DLD1 (cell line): ENCODE data around the gene ZMYM1.
"Not testable (repeated sequence)": the region's sequence is repeated elsewhere in the genome, so short reads cannot be mapped to it uniquely, and the experiment has no call there.

Source experiments
- in situ Hi-C: cut with HindIII; loops from 2 replicates; pipeline ENCODE4 v1.10.0; 2017; ENCODE audit warnings: low sequenced_read_pairs

ZMYM1 gene

DNA sequence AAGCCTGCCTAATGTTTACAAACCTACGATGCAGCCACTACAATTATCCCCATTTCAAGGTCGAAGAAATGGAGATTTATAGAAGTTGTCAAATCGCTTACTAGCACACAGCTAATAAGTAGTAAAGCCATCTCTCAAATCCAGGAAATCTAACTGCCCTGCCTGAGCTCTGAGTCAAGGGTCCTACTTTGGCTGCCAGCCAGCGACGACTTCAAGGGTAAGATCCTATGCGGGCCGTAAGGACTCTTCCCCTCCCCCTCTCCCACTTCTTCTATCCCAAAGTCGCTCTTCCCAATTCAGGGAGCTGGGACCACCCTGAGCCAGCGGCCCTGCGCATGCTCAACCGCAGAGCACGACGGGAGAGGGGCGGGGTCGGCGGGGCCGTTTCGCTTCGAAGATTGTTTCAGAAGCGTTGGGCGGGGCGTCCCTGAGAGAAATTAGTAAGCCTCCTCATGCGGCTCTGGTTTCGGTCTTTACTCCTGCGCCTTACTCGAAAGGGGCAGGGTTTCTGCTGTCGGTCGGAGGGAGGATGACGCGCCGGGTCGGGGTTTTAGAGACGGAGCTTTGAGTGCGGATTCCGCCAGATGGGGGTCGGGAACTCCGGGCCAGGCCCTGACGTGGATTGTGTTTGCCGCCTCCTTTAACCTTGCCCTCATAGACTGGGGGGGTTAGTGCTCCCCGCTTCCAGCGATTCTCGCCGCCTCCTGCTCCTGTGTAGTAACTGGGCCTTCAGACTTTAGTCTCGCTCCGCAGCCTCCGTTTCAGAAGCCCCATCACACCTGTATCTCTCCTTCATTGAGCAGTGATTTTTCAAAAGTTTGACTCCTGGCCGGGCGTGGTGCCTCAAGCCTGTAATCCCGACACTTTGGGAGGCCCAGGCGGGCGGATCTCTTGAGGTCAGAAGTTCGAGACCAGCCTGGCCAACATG is at the start of gene ZMYM1:
Gene ZMYM1 (plus strand): TSS at position 383 of the 928 bp plus-strand sequence. CDS start 14,603 bp downstream, outside the sequence.
- in situ Hi-C loops, result no loop called here

DNA sequence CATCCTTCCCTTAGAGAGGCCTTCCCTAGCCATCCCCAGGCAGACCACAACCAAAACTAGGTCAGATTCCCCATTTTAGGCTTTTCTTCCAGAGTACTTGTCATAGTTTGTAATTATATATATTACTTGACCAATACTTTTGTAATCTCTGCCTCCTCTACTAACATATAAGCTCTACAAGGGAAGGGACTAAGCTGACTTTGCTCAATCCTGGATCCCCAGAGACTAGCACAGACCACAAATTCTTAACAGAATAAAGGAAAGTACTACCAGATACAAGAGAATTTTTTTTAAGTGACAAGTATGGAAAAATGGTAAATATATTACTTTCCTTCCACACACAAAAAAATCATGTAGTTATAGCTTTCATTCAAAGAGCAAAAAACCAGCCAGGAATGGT is 49.4 kb upstream of the ZMYM1 start:
- in situ Hi-C loops, result no loop called here

GRCh38 chr1:35030338-35030737 is 48.8 kb upstream of the ZMYM1 start:
- in situ Hi-C loops, result no loop called here

DNA sequence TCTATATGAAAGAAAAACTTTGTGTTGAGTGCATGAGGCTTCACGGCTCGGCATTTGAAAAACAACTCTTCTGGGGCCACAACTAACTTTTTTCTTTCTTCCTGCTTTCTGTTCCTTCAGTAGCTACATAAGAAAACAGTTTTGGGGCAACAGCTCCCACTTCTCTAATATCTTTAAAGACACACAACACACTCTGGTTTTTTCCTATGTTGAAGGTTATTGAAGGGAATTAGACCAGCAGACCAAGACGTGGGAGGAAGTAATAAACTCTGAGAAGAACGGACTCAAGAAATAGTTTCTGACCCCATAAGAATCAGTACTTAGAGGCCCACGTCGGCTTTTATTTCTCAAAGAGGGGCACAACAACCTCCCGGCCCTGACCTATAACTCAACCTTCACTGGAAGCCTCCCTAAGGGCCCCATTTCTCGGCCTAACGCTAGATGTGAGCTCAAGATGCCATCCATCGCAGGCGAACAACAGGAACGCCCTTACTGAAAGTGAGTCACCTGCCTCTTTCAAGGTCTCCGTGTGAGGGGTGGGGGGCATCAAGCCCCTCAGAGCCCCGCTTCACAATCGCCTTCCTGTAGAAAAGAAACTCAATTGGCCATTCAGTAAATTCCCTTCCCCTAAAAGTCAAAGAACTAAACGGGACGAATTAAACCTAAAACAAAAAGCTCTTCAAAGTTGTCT is 48.3 kb upstream of the ZMYM1 start:
- in situ Hi-C loops, result no loop called here

GRCh38 chr1:35032384-35032739 is 46.8 kb upstream of the ZMYM1 start:
- in situ Hi-C loops, result no loop called here

DNA sequence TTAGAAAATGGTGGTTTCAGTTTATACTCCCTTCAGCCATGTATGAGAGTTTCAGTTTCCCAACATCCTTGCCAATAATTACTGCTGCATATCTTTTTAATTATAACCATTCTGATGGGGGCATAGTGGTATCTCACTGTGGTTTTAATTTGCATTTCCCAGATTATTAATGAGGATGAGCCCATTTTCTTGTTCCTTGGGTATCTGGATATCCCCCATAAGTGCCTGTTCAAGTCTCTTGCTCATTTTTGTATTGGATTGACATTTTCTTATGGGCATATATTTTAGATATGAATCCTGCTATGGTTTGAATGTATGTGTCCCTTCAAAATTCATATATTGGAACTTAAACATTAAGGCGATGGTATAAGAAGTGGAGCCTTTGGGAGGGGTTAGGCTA is 45.8 kb upstream of the ZMYM1 start:
- in situ Hi-C loops, result no loop called here

GRCh38 chr1:35036621-35037020 is 42.6 kb upstream of the ZMYM1 start:
- in situ Hi-C loops, result no loop called here

GRCh38 chr1:35037206-35037605 is 42.0 kb upstream of the ZMYM1 start:
- in situ Hi-C loops, result no loop called here

DNA sequence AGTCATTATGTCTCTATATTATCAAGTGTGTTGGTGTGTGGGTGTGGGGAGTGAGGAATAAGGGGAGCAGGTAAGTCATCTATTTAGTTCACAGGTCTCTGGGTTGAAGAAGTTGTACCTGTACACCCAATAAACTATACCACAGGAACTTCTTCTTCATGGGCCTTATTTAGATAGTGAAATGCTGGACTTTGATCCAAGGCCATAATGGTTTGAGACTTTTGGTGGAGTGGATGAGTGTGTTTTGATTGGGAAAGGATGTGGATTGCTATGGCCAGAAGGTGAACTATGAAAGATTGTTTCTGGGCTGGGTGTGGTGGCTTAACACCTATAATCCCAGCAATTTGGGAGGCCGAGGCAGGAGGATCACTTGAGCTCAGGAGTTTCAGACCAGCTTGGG is 40.5 kb upstream of the ZMYM1 start:
- in situ Hi-C loops, result no loop called here

DNA sequence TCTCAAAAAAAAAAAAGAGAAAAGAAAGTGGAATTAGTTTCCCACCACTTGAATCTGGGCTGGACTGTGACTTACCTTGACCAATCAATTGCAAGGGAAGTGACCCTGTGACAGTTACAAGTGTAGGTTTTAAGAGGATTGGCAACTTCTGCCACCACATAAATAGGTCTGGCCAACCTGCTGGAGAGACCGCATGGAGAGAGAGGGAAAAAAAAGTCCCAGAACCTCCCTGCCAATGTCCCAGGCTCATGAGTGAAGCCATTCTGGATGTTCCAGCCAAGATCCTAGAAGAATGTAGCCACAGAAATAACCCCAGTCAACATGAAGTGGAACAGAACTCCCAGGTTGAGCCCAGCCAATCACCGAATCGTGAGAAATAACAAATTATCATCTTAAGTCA is 35.7 kb upstream of the ZMYM1 start:
- in situ Hi-C loops, result no loop called here

DNA sequence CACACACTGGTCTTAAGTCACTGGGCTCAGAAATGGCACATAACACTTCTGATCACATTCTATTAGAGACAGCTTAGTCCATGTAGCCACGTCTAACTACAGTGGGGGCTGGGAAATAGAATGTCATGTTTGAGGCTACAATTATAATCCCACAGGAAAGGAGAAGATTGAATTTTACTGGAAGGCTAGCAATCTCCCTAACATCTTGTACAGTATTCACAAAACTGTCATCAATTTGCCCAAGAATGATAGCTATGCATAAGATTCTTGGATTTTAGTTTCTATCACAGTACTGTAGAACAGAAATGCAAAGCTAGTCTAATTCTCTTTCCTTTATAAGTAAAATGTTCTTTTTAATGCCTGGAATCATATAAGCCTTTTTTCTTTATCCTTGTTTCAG is 34.8 kb upstream of the ZMYM1 start:
- in situ Hi-C loops, result no loop called here

- in situ Hi-C loops, result no loop called here
Measured at GRCh38 chr1:35046730-35047129, 32.5 kb upstream of the ZMYM1 start.

GRCh38 chr1:35047188-35047858 is 31.9 kb upstream of the ZMYM1 start:
- in situ Hi-C loops, result no loop called here

DNA sequence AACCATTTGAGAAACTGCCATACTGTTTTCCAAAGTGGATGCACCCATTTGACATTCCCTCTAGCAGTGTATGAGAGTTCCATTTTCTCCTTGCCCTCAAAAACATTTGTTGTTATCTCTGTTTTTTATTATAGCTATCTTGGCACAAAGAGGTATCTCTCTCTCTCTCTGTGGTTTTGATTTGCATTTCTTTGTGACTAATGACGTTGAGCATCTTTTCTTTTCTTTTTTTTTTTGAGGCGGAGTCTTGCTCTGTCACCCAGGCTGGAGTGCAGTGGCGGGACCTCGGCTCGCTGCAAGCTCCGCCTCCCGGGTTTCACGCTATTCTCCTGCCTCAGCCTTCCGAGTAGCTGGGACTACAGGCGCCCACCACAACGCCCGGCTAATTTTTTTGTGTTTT is 30.1 kb upstream of the ZMYM1 start:
- in situ Hi-C loops, result no loop called here

- in situ Hi-C loops, result no loop called here
Measured at GRCh38 chr1:35053433-35053832, 25.8 kb upstream of the ZMYM1 start.

DNA sequence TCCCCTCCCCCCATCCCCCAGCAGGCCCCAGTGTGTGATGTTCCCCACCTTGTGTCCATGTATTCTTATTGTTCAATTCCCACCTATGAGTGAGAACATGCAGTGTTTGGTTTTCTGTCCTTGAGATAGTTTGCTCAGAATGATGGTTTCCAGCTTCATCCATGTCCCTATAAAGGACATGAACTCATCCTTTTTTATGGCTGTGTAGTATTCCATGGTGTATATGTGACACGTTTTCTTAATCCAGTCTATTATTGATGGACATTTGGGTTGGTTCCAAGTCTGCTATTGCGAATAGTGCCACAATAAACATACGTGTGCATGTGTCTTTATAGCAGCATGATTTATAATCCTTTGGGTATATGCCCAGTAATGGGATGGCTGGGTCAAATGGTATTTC is 24.9 kb upstream of the ZMYM1 start:
- in situ Hi-C loops, result not testable (repeated sequence)

GRCh38 chr1:35058321-35058720 is 20.9 kb upstream of the ZMYM1 start:
- in situ Hi-C loops, result not testable (repeated sequence)

GRCh38 chr1:35058988-35059387 is 20.2 kb upstream of the ZMYM1 start:
- in situ Hi-C loops, result no loop called here

GRCh38 chr1:35062518-35063196 is 16.5 kb upstream of the ZMYM1 start:
- in situ Hi-C loops, result no loop called here

GRCh38 chr1:35064265-35064664 is 14.9 kb upstream of the ZMYM1 start:
- in situ Hi-C loops, result no loop called here

GRCh38 chr1:35069746-35070145 is 9.4 kb upstream of the ZMYM1 start:
- in situ Hi-C loops, result no loop called here
